Measurements from ENCODE around the gene CDK14.

DNA sequence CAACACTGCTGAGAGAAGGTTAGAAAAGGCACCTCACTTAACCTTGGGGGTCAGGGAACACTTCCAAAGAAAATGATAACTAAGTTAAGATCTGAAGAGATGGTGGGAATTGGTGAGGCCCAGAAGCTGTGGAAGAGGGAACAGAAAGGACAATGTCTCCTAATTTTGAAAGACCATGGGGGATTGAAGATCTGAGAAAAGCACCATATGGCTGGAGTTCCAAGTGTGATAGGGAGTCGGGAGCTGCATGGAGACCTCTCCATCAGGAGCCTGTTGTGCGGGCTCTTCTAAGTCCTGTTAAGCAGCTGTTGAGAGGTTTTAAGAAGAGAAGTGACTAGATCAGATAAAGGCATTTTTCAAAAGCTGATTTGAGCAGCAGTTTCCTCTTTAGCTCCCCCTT, 254.3 kb downstream of the CDK14 start:
- TF ChIP-seq POLR2A (IDR thresholded peaks at IDR 0.05), result no peak
- TF ChIP-seq, protein P1, sequence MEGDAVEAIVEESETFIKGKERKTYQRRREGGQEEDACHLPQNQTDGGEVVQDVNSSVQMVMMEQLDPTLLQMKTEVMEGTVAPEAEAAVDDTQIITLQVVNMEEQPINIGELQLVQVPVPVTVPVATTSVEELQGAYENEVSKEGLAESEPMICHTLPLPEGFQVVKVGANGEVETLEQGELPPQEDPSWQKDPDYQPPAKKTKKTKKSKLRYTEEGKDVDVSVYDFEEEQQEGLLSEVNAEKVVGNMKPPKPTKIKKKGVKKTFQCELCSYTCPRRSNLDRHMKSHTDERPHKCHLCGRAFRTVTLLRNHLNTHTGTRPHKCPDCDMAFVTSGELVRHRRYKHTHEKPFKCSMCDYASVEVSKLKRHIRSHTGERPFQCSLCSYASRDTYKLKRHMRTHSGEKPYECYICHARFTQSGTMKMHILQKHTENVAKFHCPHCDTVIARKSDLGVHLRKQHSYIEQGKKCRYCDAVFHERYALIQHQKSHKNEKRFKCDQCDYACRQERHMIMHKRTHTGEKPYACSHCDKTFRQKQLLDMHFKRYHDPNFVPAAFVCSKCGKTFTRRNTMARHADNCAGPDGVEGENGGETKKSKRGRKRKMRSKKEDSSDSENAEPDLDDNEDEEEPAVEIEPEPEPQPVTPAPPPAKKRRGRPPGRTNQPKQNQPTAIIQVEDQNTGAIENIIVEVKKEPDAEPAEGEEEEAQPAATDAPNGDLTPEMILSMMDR (IDR thresholded peaks at IDR 0.05), result no peak
